ENCODE measurements around the gene PANX1. TPM values are rescaled to one million over a fixed set of nuclear protein-coding genes. Genes with fewer than 3 reads are reported as not detected.

The PANX1 gene
- total RNA-seq, 1 experiment from 2014 or later = 22.9 TPM

GRCh38 chr11:94120946-94121345 lies 7.7 kb upstream of the PANX1 start (continued):
- no peak for TF ChIP-seq AR (CRISPR knock-in tag; IDR thresholded peaks at IDR 0.05)
- TF ChIP-seq, protein P1, sequence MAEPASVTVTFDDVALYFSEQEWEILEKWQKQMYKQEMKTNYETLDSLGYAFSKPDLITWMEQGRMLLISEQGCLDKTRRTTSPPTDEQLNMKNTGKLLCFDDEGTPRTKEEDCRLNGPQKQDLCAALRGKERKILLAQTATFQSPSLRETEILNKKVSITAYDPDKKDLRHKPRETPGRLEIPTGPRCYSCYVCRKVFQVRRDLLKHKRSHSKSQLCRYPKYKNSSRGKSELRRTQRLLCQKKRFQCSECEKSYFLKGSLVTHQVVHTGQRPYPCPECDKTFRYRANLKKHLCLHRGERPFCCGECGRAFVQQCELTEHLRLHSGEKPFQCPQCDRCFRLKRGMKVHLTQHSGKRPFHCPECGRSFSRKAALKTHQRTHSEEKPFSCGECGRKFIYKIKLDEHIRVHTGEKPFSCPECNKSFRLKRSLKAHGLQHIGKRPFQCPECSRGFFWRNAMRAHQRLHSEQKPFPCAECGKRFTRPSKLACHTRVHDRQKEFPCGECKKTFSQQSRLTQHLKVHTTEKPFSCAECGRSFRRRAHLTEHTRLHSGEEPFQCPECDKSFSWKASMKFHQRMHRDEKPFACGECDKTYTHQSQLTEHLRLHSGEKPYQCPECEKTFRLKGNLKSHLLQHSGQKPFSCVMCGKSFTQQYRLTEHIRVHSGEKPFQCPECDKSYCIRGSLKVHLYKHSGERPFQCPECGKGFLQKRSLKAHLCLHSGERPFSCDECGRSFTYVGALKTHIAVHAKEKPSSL (CRISPR knock-in tag; conservative IDR thresholded peaks at IDR 0.05) = no peak

DNA sequence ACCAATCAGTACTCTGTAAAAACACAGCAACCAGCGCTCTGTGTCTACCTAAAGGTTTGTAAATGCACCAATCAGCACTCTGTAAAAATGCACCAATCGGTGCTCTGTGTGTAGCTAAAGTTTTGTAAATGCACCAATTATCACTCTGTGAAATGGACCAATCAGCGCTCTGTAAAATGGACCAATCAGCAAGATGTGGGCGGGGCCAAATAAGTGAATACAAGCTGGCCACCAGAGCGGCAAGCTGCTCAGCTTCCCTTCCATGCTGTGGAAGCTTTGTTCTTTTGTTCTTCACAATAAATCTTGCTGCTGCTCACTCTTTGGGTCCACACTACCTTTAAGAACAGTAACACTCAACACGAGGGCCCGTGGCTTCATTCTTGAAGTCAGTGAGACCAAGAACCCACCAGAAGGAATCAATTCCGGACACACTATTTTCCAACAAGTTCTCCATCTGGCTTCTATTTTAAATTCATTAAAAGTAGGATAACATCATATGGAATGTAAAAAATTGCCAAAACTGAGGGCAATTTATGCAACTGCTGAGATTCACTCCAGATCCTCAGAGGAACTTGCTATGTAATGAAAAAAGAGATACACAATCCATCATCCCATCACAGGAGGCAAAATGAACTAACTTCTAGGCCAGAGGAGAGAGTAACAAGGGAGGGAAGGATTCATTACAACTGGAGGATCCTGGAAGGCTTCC lies 3.1 kb upstream of the PANX1 start:
- H3K9me3 Mint-ChIP-seq = peaks cover 20% of the 10 kb centered on the region
- POLR2A ChIA-PET = no interaction called here
- H3K36me3 Mint-ChIP-seq = peaks cover 30% of the 10 kb centered on the region
- no peaks in the 10 kb centered on the region; the same call in 1 of the 2 replicates for H3K27me3 Mint-ChIP-seq (ENCODE audit: low read depth)
- DNase-seq (ENCODE audit: low spot score) (no peak), ATAC-seq (no peak)
- peak; percentile 53; the same call in 1 of the 2 replicates for TF ChIP-seq NFYB (CRISPR knock-in tag; conservative IDR thresholded peaks at IDR 0.05; ENCODE audit: low read depth)
- no peak for TF ChIP-seq TEAD4 (CRISPR knock-in tag; IDR thresholded peaks at IDR 0.05)
- no peak overlapping the region for H3K4me3 Mint-ChIP-seq
- no peak overlapping the region for H3K27ac Mint-ChIP-seq
- peaks cover 39% of the 10 kb centered on the region for H3K4me1 Mint-ChIP-seq
- CTCF ChIA-PET = no interaction called here

DNA sequence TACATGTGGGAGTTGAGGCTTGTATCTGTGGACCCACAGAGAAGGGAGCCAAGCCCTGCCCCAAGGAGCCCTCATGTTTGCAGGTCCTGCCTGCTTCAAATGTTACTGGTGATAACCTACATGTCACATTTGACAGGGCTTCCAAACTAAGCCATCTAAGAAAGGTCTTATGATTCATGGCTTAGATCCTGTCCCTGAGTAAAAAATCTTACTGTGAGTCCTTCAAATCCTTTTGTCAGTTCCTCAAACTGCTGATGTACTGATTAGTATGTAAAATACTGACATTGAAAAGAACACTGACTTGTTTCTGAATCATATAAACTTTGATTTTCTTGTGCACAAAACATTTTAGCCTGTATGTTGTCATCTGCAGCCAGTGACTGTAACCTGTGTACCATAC lies 1.0 kb upstream of the PANX1 start:
- DNase-seq (ENCODE audit: low spot score) = no peak
- ChIA-PET CTCF (interaction anchor here (0.7 to 3.0 kb wide), 4 partner anchors 45 to 232 kb away, joined by 3 to 17 read pairs (median 8); no protein-coding TSS in a partner anchor), POLR2A (interaction anchor here (0.7 to 3.0 kb wide), 2 partner anchors 14 to 343 kb away, joined by 3 to 11 read pairs; partner anchors contain the start of gene MED17)
- Mint-ChIP-seq H3K27ac (peak overlapping the region; percentile 90; the same call in 1 of the 2 replicates), H3K4me1 (peaks cover 23% of the 10 kb centered on the region), H3K27me3 (ENCODE audit: low read depth) (no peaks in the 10 kb centered on the region; the same call in 1 of the 2 replicates), H3K36me3 (peaks cover 30% of the 10 kb centered on the region), H3K9me3 (peaks cover 20% of the 10 kb centered on the region), H3K4me3 (no peak overlapping the region)
- TF ChIP-seq ATF3 (CRISPR knock-in tag; conservative IDR thresholded peaks at IDR 0.05) (no peak), NR1H2 (CRISPR knock-in tag; IDR thresholded peaks at IDR 0.05) (no peak), GRHL2 (CRISPR knock-in tag; IDR thresholded peaks at IDR 0.05; ENCODE audit: insufficient replicate concordance, severe bottlenecking) (no peak), ZNF512 (CRISPR knock-in tag; IDR thresholded peaks at IDR 0.05; ENCODE audit: borderline replicate concordance) (no peak), PRRX2 (CRISPR knock-in tag; IDR thresholded peaks at IDR 0.05) (no peak), CTCF (IDR thresholded peaks at IDR 0.05) (no peak)
- no peak for ATAC-seq

Measured in WTC11 (cell line).